H4 (cell line): ENCODE measurements around the gene RAB6D. TPM values are rescaled to one million over a fixed set of nuclear protein-coding genes. Genes with fewer than 3 reads are reported as not detected.
"Not testable (repeated sequence)": the region's sequence is repeated elsewhere in the genome, so short reads cannot be mapped to it uniquely, and the experiment has no call there.

Experiments used
- DNase-seq: peaks from one replicate; pipeline ENCODE4 v3.0.0-alpha.2; 2015; ENCODE audit warnings: low spot score
- total RNA-seq: library from RNA; depleted of rRNA; stranded (reverse); fragments of >200 nt; shearing (Covaris generic); gene quantifications from 2 replicates; pipeline ENCODE4 v1.2.3, GENCODE V29; 2014; rRNA removed

The RAB6D gene
- not detected in 2 replicates for total RNA-seq

GRCh38 chr2:131363703-131364186, at the start of gene RAB6D:
Gene RAB6D, minus strand, starts transcription at chr2:131364168. Its CDS starts 448 bp downstream, at chr2:131363720.
- DNase-seq, result not testable (repeated sequence)

- peak; percentile 59 for DNase-seq
Observed at GRCh38 chr2:131413148-131413747, 49.3 kb upstream of the RAB6D start.

GRCh38 chr2:131410173-131410572, 46.2 kb upstream of the RAB6D start:
- DNase-seq, result no peak

- no peak for DNase-seq
Observed at GRCh38 chr2:131408778-131409177, 44.8 kb upstream of the RAB6D start.

- DNase-seq, result no peak
Observed at GRCh38 chr2:131408207-131408606, 44.2 kb upstream of the RAB6D start.

GRCh38 chr2:131404753-131405152, 40.8 kb upstream of the RAB6D start:
- no peak for DNase-seq

- DNase-seq, result no peak
Observed at GRCh38 chr2:131402320-131403039, 38.5 kb upstream of the RAB6D start.

- no peak for DNase-seq
Observed at GRCh38 chr2:131400849-131401248, 36.9 kb upstream of the RAB6D start.

- DNase-seq, result not testable (repeated sequence)
Observed at GRCh38 chr2:131400441-131400840, 36.5 kb upstream of the RAB6D start.

- DNase-seq, result not testable (repeated sequence)
Observed at GRCh38 chr2:131396209-131396608, 32.2 kb upstream of the RAB6D start.

- DNase-seq, result not testable (repeated sequence)
Observed at GRCh38 chr2:131395024-131395645, 31.2 kb upstream of the RAB6D start.

- DNase-seq, result no peak
Observed at GRCh38 chr2:131394147-131394931, 30.4 kb upstream of the RAB6D start.

- DNase-seq, result not testable (repeated sequence)
Observed at GRCh38 chr2:131391953-131392352, 28.0 kb upstream of the RAB6D start.

GRCh38 chr2:131391471-131391870, 27.5 kb upstream of the RAB6D start:
- not testable (repeated sequence) for DNase-seq

GRCh38 chr2:131390495-131391130, 26.6 kb upstream of the RAB6D start:
- not testable (repeated sequence) for DNase-seq

GRCh38 chr2:131389657-131390056, 25.7 kb upstream of the RAB6D start:
- DNase-seq, result no peak

- DNase-seq, result not testable (repeated sequence)
Observed at GRCh38 chr2:131388834-131389233, 24.9 kb upstream of the RAB6D start.

GRCh38 chr2:131373111-131373510, 9.1 kb upstream of the RAB6D start:
- not testable (repeated sequence) for DNase-seq

GRCh38 chr2:131369954-131370353, 6.0 kb upstream of the RAB6D start:
- DNase-seq, result no peak

- DNase-seq, result not testable (repeated sequence)
Observed at GRCh38 chr2:131368493-131369066, 4.6 kb upstream of the RAB6D start.

- DNase-seq, result no peak
Observed at GRCh38 chr2:131367352-131367751, 3.4 kb upstream of the RAB6D start.
